Ammon's horn (tissue), 1 donor: ENCODE measurements around the gene NTRK2.

Experiments
- DNase-seq: peaks from one replicate; pipeline ENCODE4 v3.0.0-alpha.2; 2016; ENCODE audit warnings: low spot score

The NTRK2 gene

GRCh38 chr9:84669288-84670137 lies at the start of gene NTRK2:
TSS of gene NTRK2 (plus strand) at chr9:84669729. CDS start at chr9:84670749, 1,020 bp downstream.
- DNase-seq, result peak; percentile 86

- no peak for DNase-seq
Measured at GRCh38 chr9:84620338-84620737, 49.2 kb upstream of the NTRK2 start.

GRCh38 chr9:84621811-84622210 lies 47.7 kb upstream of the NTRK2 start:
- DNase-seq, result no peak

GRCh38 chr9:84622981-84623380 lies 46.5 kb upstream of the NTRK2 start:
- DNase-seq, result no peak

- DNase-seq, result no peak
Measured at GRCh38 chr9:84636436-84636835, 33.1 kb upstream of the NTRK2 start.

GRCh38 chr9:84642553-84643141 lies 26.9 kb upstream of the NTRK2 start:
- no peak for DNase-seq

- DNase-seq, result no peak
Measured at GRCh38 chr9:84647699-84648098, 21.8 kb upstream of the NTRK2 start.

- peak; percentile 64 for DNase-seq
Measured at GRCh38 chr9:84652496-84653120, 16.9 kb upstream of the NTRK2 start.

- DNase-seq, result peak; percentile 27
Measured at GRCh38 chr9:84655447-84655846, 14.1 kb upstream of the NTRK2 start.

GRCh38 chr9:84659313-84659712 lies 10.2 kb upstream of the NTRK2 start:
- no peak for DNase-seq

- DNase-seq, result no peak
Measured at GRCh38 chr9:84659773-84660172, 9.8 kb upstream of the NTRK2 start.

GRCh38 chr9:84667571-84668195 lies 1.8 kb upstream of the NTRK2 start:
- peak; percentile 37 for DNase-seq

GRCh38 chr9:84668196-84669012 lies 1.1 kb upstream of the NTRK2 start:
- DNase-seq, result peak; percentile 86

GRCh38 chr9:84669013-84669287 lies 579 bp upstream of the NTRK2 start:
- DNase-seq, result no peak

GRCh38 chr9:84670138-84671041 lies 861 bp downstream of the NTRK2 start:
- peak; percentile 59 for DNase-seq

GRCh38 chr9:84671586-84672521 lies 2.3 kb downstream of the NTRK2 start:
- DNase-seq, result peak; percentile 71

- DNase-seq, result no peak
Measured at GRCh38 chr9:84673806-84674205, 4.3 kb downstream of the NTRK2 start.

GRCh38 chr9:84677080-84677479 lies 7.6 kb downstream of the NTRK2 start:
- no peak for DNase-seq

- DNase-seq, result no peak
Measured at GRCh38 chr9:84679571-84679970, 10.0 kb downstream of the NTRK2 start.
